ENCODE results near the gene FASN. TPM values are rescaled to one million over a fixed set of nuclear protein-coding genes. Genes with fewer than 3 reads are reported as not detected.

The FASN gene
- polyA plus RNA-seq, 1 of the 3 experiments (the other 2 are of a cell fraction) = 55.1 TPM

GRCh38 chr17:82114872-82115271 lies 16.8 kb upstream of the FASN start:
- Histone ChIP-seq H3K4me1 (ENCODE audit: control insufficient read depth in 1 of 2, insufficient read depth in 2 of 2, low read depth in 1 of 2, low read length in 1 of 2) (no peaks in the 10 kb centered on the region), H3K27me3 (ENCODE audit: insufficient read depth) (no peaks in the 10 kb centered on the region), H2AFZ (ENCODE audit: low read depth) (no peak overlapping the region), H3K9me2 (no peaks in the 10 kb centered on the region), H3F3A (replicated peaks; ENCODE audit: insufficient read depth) (peaks cover 7% of the 10 kb centered on the region), H4K20me1 (ENCODE audit: insufficient read depth) (no peaks in the 10 kb centered on the region), H3K36me3 (replicated peaks in 1 of 2; ENCODE audit: control insufficient read depth in 1 of 2, insufficient read depth in 2 of 2, low read length in 1 of 2) (peaks cover 13 to 18% of the 10 kb centered on the region in 2 experiments), H3K4me3 (ENCODE audit: low read depth in 2 of 2, low read length in 1 of 2) (no peak overlapping the region), H3K4me2 (no peak overlapping the region), H3K9me3 (no peaks in the 10 kb centered on the region), H3K79me2 (ENCODE audit: insufficient read depth) (no peaks in the 10 kb centered on the region), H3K27ac (ENCODE audit: low read depth in 2 of 2, low read length in 1 of 2) (no peak overlapping the region), H3K9ac (no peak overlapping the region)
- ChIA-PET POLR2A (interaction anchor here (1.0 kb wide), 1 partner anchor 9 kb away, joined by 3 read pairs; no protein-coding TSS in a partner anchor), CTCF (interaction anchor here (0.9 to 2.0 kb wide), 2 partner anchors 77 to 155 kb away, joined by 3 to 7 read pairs; partner anchors contain the start of gene DCXR)
- WGBS (ENCODE audit: low lambda C conversion rate) = 94% methylated on average over 9 of the region's 9 CpGs
- DNase-seq = peak; percentile 16
- TF ChIP-seq IRF3 (IDR thresholded peaks at IDR 0.05; ENCODE audit: low read depth, low read length) = no peak
- TF ChIP-seq MAX (IDR thresholded peaks at IDR 0.05; ENCODE audit: low read depth) = no peak
- TF ChIP-seq FOXJ3 (CRISPR knock-in tag; IDR thresholded peaks at IDR 0.05) = no peak
- no peak for TF ChIP-seq TEAD4 (IDR thresholded peaks at IDR 0.05; ENCODE audit: borderline replicate concordance, insufficient read depth)
- TF ChIP-seq MEF2A (IDR thresholded peaks at IDR 0.05; ENCODE audit: borderline replicate concordance, low read depth) = no peak

- H3K36me3 ChIP-seq (replicated peaks in 1 of 2; ENCODE audit: control insufficient read depth in 1 of 2, insufficient read depth in 2 of 2, low read length in 1 of 2) = peaks cover 13 to 18% of the 10 kb centered on the region in 2 experiments
- POLR2A ChIA-PET = interaction anchor here (1.0 kb wide), 1 partner anchor 8 kb away, joined by 3 read pairs; no protein-coding TSS in a partner anchor
- WGBS (ENCODE audit: low lambda C conversion rate) = 98% methylated on average over 7 of the region's 10 CpGs
Observed at GRCh38 chr17:82114447-82114846, 16.4 kb upstream of the FASN start.

More at GRCh38 chr17:82114447-82114846, 16.4 kb upstream of the FASN start:
- H3K79me2 ChIP-seq (ENCODE audit: insufficient read depth) = no peaks in the 10 kb centered on the region
- H2AFZ ChIP-seq (ENCODE audit: low read depth) = no peak overlapping the region
- no peaks in the 10 kb centered on the region for H3K4me1 ChIP-seq (ENCODE audit: control insufficient read depth in 1 of 2, insufficient read depth in 2 of 2, low read depth in 1 of 2, low read length in 1 of 2)
- no peak overlapping the region for H3K27ac ChIP-seq (ENCODE audit: low read depth in 2 of 2, low read length in 1 of 2)
- no peak overlapping the region for H3K9ac ChIP-seq
- CTCF ChIA-PET = interaction anchor here (0.9 to 2.0 kb wide), 5 partner anchors 35 to 155 kb away, joined by 3 to 9 read pairs (median 3); partner anchors contain the start of gene DCXR
- no peaks in the 10 kb centered on the region for H3K9me2 ChIP-seq
- no peak for TF ChIP-seq SIN3A (IDR thresholded peaks at IDR 0.05; ENCODE audit: borderline replicate concordance, low read depth, low read length)
- no peak for TF ChIP-seq JUND (IDR thresholded peaks at IDR 0.05)
- TF ChIP-seq TEAD4 (IDR thresholded peaks at IDR 0.05; ENCODE audit: borderline replicate concordance, insufficient read depth) = no peak
- TF ChIP-seq ZBTB33 (IDR thresholded peaks at IDR 0.05; ENCODE audit: borderline replicate concordance, low read depth) = no peak
- no peak for TF ChIP-seq MEF2A (IDR thresholded peaks at IDR 0.05; ENCODE audit: borderline replicate concordance, low read depth)
- TF ChIP-seq SMC3 (IDR thresholded peaks at IDR 0.05; ENCODE audit: low read depth, low read length) = no peak
- TF ChIP-seq USF2 (IDR thresholded peaks at IDR 0.05; ENCODE audit: borderline replicate concordance, low read depth, low read length) = no peak
- TF ChIP-seq REST (IDR thresholded peaks at IDR 0.05; ENCODE audit: low read depth, low read length) = no peak
- TF ChIP-seq YY1 (IDR thresholded peaks at IDR 0.05; ENCODE audit: low read depth) = no peak
- no peak for TF ChIP-seq MXI1 (IDR thresholded peaks at IDR 0.05; ENCODE audit: low read depth, low read length)
- no peak for TF ChIP-seq PBX3 (IDR thresholded peaks at IDR 0.05)
- TF ChIP-seq GABPA (IDR thresholded peaks at IDR 0.05; ENCODE audit: low read depth) = no peak
- no peak for TF ChIP-seq EZH2phosphoT487 (IDR thresholded peaks at IDR 0.05; ENCODE audit: borderline replicate concordance, low read depth)
- TF ChIP-seq NFIC (IDR thresholded peaks at IDR 0.05; ENCODE audit: borderline replicate concordance) = no peak
- TF ChIP-seq FOXJ3 (CRISPR knock-in tag; IDR thresholded peaks at IDR 0.05) = no peak
- peaks cover 7% of the 10 kb centered on the region for H3F3A ChIP-seq (replicated peaks; ENCODE audit: insufficient read depth)
- H3K4me3 ChIP-seq (ENCODE audit: low read depth in 2 of 2, low read length in 1 of 2) = no peak overlapping the region
- H4K20me1 ChIP-seq (ENCODE audit: insufficient read depth) = no peaks in the 10 kb centered on the region
- no peaks in the 10 kb centered on the region for H3K9me3 ChIP-seq
- H3K27me3 ChIP-seq (ENCODE audit: insufficient read depth) = no peaks in the 10 kb centered on the region
- peak; percentile 21 for DNase-seq
- H3K4me2 ChIP-seq = no peak overlapping the region
